ENCODE measurements around the gene SNAPC5. TPM values are rescaled to one million over a fixed set of nuclear protein-coding genes. Genes with fewer than 3 reads are reported as not detected.
"Not testable (repeated sequence)": the region's sequence is repeated elsewhere in the genome, so short reads cannot be mapped to it uniquely, and the experiment has no call there.

SNAPC5 gene
- total RNA-seq, 1 experiment from 2014 or later: 36.4 TPM

GRCh38 chr15:66503780-66504562 is 6.4 kb upstream of the SNAPC5 start:
- ChIA-PET CTCF (no interaction called here), POLR2A (no interaction called here)

GRCh38 chr15:66503041-66503648 is 5.6 kb upstream of the SNAPC5 start:
- H3K27ac ChIP-seq (ENCODE audit: low read length): peak overlapping the region; percentile 100
- peaks cover 59% of the 10 kb centered on the region for H3K36me3 ChIP-seq (ENCODE audit: control insufficient read depth, insufficient read depth, low read length)
- H3K4me1 ChIP-seq (ENCODE audit: control insufficient read depth, insufficient read depth, low read length): peaks cover 49% of the 10 kb centered on the region
- ATAC-seq; POLR2A ChIA-PET; H3K27me3 ChIP-seq (ENCODE audit: control insufficient read depth, insufficient read depth, low read length); intact Hi-C loops (cut with micrococcal nuclease; ENCODE audit: unreplicated experiment); CTCF ChIA-PET; in situ Hi-C loops (cut with HindIII; ENCODE audit: low pct_unique_long_range_greater_than_20kb, low sequenced_read_pairs); H3K9me3 ChIP-seq (ENCODE audit: control insufficient read depth, insufficient read depth, low read depth, low read length); DNase-seq (ENCODE audit: low read depth, low spot score); BruUV-seq (replicated peaks): not testable (repeated sequence)
- H3K4me3 ChIP-seq (ENCODE audit: low read depth in 2 of 2, low read length in 2 of 2): peak overlapping the region; percentile 100

More at GRCh38 chr15:66503780-66504562, 6.4 kb upstream of the SNAPC5 start:
- H3K27me3 ChIP-seq (ENCODE audit: control insufficient read depth, insufficient read depth, low read length): no peaks in the 10 kb centered on the region
- peaks cover 40% of the 10 kb centered on the region for H3K4me1 ChIP-seq (ENCODE audit: control insufficient read depth, insufficient read depth, low read length)
- TSS peak; percentile 82 for BruUV-seq (replicated peaks)
- DNase-seq (ENCODE audit: low read depth, low spot score) (no peak), ATAC-seq (no peak)
- H3K36me3 ChIP-seq (ENCODE audit: control insufficient read depth, insufficient read depth, low read length): peaks cover 58% of the 10 kb centered on the region
- intact Hi-C loops (cut with micrococcal nuclease; ENCODE audit: unreplicated experiment) (no loop called here), in situ Hi-C loops (cut with HindIII; ENCODE audit: low pct_unique_long_range_greater_than_20kb, low sequenced_read_pairs) (no loop called here)
- peak overlapping the region; percentile 100 for H3K27ac ChIP-seq (ENCODE audit: low read length)
- 0 out of 2 replicates have a peak, but pooled peaks have one; percentile 6 for TF ChIP-seq POLR2AphosphoS5 (IDR thresholded peaks at IDR 0.05; ENCODE audit: low read depth, low read length)
- no peak for TF ChIP-seq SIN3A (IDR thresholded peaks at IDR 0.05; ENCODE audit: borderline replicate concordance, insufficient read depth, low read depth, low read length)
- TF ChIP-seq TCF7L2 (IDR thresholded peaks at IDR 0.05; ENCODE audit: low read depth, low read length): no peak
- H3K9me3 ChIP-seq (ENCODE audit: control insufficient read depth, insufficient read depth, low read depth, low read length): no peaks in the 10 kb centered on the region
- peak overlapping the region; percentile 100 for H3K4me3 ChIP-seq (ENCODE audit: low read depth in 2 of 2, low read length in 2 of 2)

- Histone ChIP-seq H3K9me3 (ENCODE audit: control insufficient read depth, insufficient read depth, low read depth, low read length) (no peaks in the 10 kb centered on the region), H3K4me3 (ENCODE audit: low read depth in 2 of 2, low read length in 2 of 2) (peak overlapping the region; percentile 100), H3K36me3 (ENCODE audit: control insufficient read depth, insufficient read depth, low read length) (peaks cover 59% of the 10 kb centered on the region), H3K27ac (ENCODE audit: low read length) (peak overlapping the region; percentile 100), H3K27me3 (ENCODE audit: control insufficient read depth, insufficient read depth, low read length) (no peaks in the 10 kb centered on the region), H3K4me1 (ENCODE audit: control insufficient read depth, insufficient read depth, low read length) (peaks cover 50% of the 10 kb centered on the region)
- ATAC-seq: no peak
- ChIA-PET POLR2A (interaction anchor here (0.6 kb wide), 1 partner anchor 84 kb away, joined by 5 read pairs; no protein-coding TSS in a partner anchor), CTCF (no interaction called here)
- no TSS peak for BruUV-seq (replicated peaks)
- TF ChIP-seq POLR2AphosphoS5 (IDR thresholded peaks at IDR 0.05; ENCODE audit: low read depth, low read length) (no peak; the same call in 1 of the 2 replicates), SIN3A (IDR thresholded peaks at IDR 0.05; ENCODE audit: borderline replicate concordance, insufficient read depth, low read depth, low read length) (no peak), TCF7L2 (IDR thresholded peaks at IDR 0.05; ENCODE audit: low read depth, low read length) (no peak), REST (IDR thresholded peaks at IDR 0.05; ENCODE audit: insufficient read depth in 1 of 2, low read depth in 2 of 2, low read length in 1 of 2) (no peak), CTCF (IDR thresholded peaks at IDR 0.05) (no peak)
- DNase-seq (ENCODE audit: low read depth, low spot score): no peak
- in situ Hi-C loops (cut with HindIII; ENCODE audit: low pct_unique_long_range_greater_than_20kb, low sequenced_read_pairs): no loop called here
- intact Hi-C loops (cut with micrococcal nuclease; ENCODE audit: unreplicated experiment): no loop called here
These were observed 4.9 kb upstream of the SNAPC5 start for GRCh38 chr15:66502491-66502890.

GRCh38 chr15:66500346-66500745 is 2.8 kb upstream of the SNAPC5 start:
- CTCF ChIA-PET; intact Hi-C loops (cut with micrococcal nuclease; ENCODE audit: unreplicated experiment); BruUV-seq (replicated peaks); H3K4me3 ChIP-seq (ENCODE audit: low read depth in 2 of 2, low read length in 2 of 2); ATAC-seq; H3K9me3 ChIP-seq (ENCODE audit: control insufficient read depth, insufficient read depth, low read depth, low read length); in situ Hi-C loops (cut with HindIII; ENCODE audit: low pct_unique_long_range_greater_than_20kb, low sequenced_read_pairs); DNase-seq (ENCODE audit: low read depth, low spot score); POLR2A ChIA-PET; H3K27me3 ChIP-seq (ENCODE audit: control insufficient read depth, insufficient read depth, low read length): not testable (repeated sequence)
- H3K27ac ChIP-seq (ENCODE audit: low read length): peak overlapping the region; percentile 60
- H3K4me1 ChIP-seq (ENCODE audit: control insufficient read depth, insufficient read depth, low read length): peaks cover 47% of the 10 kb centered on the region
- H3K36me3 ChIP-seq (ENCODE audit: control insufficient read depth, insufficient read depth, low read length): peaks cover 54% of the 10 kb centered on the region
